GM12878 (cell line): Measurements from ENCODE around the gene PHLDB3.

Experiments used
- CHD2 ChIP-seq: IDR thresholded peaks from 2 replicates; pipeline ENCODE4 v1.6.1; 2011; ENCODE audit warnings: low read depth, low read length, improper control_type of control experiment, borderline replicate concordance
- HDAC2 ChIP-seq: fragments of 200-600 bp; sonication (generic); IDR thresholded peaks from 2 replicates; pipeline ENCODE4 v1.6.1; 2017
- HDGF ChIP-seq: fragments of 450-650 bp; IDR thresholded peaks from 2 replicates; pipeline ENCODE4 v1.6.1; 2016; ENCODE audit warnings: antibody characterized with exemption
- NR2C2 ChIP-seq: IDR thresholded peaks from 2 replicates; pipeline ENCODE4 v1.6.1; 2011; ENCODE audit warnings: borderline replicate concordance, low read depth; ENCODE audit not compliant: control insufficient read depth, insufficient read length
- POLR2A ChIP-seq: IDR thresholded peaks from 2 replicates; pipeline ENCODE4 v1.6.1; 2011; ENCODE audit warnings: low read depth, mild to moderate bottlenecking, low read length
- TF ChIP-seq, protein P1 (sequence below), 3 experiments: IDR thresholded peaks in 2 of 3; conservative IDR thresholded peaks in 1 of 3; 2 replicates each; pipeline ENCODE4 v1.5.1; 2011; ENCODE audit warnings: low read depth in 3 of 3, low read length in 3 of 3, mild to moderate bottlenecking in 3 of 3, control low read depth in 2 of 3, moderate library complexity in 2 of 3, inconsistent platforms in 1 of 3, mixed read lengths in 1 of 3; ENCODE audit not compliant: control insufficient read depth in 2 of 3, insufficient read depth in 1 of 3; ENCODE audit errors: extremely low read depth in 1 of 3
- TF ChIP-seq, protein P2 (sequence below): fragments of 450-650 bp; conservative IDR thresholded peaks from 2 replicates; pipeline ENCODE4 v1.6.1; 2017; ENCODE audit warnings: mild to moderate bottlenecking, moderate library complexity
- TF ChIP-seq, protein P3 (sequence below): IDR thresholded peaks from 2 replicates; pipeline ENCODE4 v1.6.1; 2012; ENCODE audit warnings: mild to moderate bottlenecking, low read depth, low read length

DNA sequence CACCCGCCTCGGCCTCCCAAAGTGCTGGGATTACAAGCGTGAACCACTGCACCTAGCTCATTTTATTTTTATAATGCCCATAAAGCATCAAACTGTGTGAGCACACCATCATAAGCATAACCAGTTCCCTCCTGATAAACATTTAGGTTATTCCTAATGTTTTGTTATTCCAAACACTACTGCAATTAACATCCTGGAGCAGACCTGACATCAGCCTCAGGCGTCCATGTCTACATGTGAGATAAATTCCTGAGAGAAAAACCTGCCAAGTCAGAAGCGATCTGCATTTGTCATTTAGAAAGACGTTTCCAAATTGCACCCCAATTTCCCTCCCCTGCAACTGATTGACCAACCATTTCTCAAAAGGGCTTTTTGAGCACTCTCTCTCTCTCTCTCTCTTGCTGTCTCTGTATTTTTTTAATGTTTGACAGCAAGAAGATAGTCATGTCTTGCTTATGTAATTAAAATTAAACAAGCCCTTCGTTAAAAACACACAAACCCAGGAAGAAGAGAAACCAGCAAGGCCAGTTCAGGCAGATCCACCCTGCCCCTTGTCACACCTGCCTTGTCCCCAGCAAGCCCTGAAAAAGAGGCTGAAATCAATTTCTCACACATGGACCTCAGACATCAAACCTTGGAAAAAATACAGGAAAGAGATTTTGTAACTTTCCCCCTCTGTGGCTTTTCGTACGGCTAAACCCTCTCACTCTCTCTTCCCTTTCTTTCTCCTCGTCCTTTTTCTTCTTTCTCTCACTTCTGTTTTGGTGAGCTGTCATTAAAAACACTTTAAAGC, 49.0 kb downstream of the PHLDB3 start:
- TF ChIP-seq, protein P1, sequence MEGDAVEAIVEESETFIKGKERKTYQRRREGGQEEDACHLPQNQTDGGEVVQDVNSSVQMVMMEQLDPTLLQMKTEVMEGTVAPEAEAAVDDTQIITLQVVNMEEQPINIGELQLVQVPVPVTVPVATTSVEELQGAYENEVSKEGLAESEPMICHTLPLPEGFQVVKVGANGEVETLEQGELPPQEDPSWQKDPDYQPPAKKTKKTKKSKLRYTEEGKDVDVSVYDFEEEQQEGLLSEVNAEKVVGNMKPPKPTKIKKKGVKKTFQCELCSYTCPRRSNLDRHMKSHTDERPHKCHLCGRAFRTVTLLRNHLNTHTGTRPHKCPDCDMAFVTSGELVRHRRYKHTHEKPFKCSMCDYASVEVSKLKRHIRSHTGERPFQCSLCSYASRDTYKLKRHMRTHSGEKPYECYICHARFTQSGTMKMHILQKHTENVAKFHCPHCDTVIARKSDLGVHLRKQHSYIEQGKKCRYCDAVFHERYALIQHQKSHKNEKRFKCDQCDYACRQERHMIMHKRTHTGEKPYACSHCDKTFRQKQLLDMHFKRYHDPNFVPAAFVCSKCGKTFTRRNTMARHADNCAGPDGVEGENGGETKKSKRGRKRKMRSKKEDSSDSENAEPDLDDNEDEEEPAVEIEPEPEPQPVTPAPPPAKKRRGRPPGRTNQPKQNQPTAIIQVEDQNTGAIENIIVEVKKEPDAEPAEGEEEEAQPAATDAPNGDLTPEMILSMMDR (IDR thresholded peaks at IDR 0.05 in 2 of 3, conservative IDR thresholded peaks at IDR 0.05 in 1 of 3; ENCODE audit: control insufficient read depth in 2 of 3, extremely low read depth in 1 of 3, insufficient read depth in 1 of 3, low read depth in 3 of 3, low read length in 3 of 3): no peak
- no peak for TF ChIP-seq NR2C2
- no peak for TF ChIP-seq HDGF
- TF ChIP-seq, protein P2, sequence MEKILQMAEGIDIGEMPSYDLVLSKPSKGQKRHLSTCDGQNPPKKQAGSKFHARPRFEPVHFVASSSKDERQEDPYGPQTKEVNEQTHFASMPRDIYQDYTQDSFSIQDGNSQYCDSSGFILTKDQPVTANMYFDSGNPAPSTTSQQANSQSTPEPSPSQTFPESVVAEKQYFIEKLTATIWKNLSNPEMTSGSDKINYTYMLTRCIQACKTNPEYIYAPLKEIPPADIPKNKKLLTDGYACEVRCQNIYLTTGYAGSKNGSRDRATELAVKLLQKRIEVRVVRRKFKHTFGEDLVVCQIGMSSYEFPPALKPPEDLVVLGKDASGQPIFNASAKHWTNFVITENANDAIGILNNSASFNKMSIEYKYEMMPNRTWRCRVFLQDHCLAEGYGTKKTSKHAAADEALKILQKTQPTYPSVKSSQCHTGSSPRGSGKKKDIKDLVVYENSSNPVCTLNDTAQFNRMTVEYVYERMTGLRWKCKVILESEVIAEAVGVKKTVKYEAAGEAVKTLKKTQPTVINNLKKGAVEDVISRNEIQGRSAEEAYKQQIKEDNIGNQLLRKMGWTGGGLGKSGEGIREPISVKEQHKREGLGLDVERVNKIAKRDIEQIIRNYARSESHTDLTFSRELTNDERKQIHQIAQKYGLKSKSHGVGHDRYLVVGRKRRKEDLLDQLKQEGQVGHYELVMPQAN: no peak
- no peak for TF ChIP-seq CHD2
- no peak for TF ChIP-seq HDAC2
- TF ChIP-seq POLR2A: no peak
- TF ChIP-seq, protein P3, sequence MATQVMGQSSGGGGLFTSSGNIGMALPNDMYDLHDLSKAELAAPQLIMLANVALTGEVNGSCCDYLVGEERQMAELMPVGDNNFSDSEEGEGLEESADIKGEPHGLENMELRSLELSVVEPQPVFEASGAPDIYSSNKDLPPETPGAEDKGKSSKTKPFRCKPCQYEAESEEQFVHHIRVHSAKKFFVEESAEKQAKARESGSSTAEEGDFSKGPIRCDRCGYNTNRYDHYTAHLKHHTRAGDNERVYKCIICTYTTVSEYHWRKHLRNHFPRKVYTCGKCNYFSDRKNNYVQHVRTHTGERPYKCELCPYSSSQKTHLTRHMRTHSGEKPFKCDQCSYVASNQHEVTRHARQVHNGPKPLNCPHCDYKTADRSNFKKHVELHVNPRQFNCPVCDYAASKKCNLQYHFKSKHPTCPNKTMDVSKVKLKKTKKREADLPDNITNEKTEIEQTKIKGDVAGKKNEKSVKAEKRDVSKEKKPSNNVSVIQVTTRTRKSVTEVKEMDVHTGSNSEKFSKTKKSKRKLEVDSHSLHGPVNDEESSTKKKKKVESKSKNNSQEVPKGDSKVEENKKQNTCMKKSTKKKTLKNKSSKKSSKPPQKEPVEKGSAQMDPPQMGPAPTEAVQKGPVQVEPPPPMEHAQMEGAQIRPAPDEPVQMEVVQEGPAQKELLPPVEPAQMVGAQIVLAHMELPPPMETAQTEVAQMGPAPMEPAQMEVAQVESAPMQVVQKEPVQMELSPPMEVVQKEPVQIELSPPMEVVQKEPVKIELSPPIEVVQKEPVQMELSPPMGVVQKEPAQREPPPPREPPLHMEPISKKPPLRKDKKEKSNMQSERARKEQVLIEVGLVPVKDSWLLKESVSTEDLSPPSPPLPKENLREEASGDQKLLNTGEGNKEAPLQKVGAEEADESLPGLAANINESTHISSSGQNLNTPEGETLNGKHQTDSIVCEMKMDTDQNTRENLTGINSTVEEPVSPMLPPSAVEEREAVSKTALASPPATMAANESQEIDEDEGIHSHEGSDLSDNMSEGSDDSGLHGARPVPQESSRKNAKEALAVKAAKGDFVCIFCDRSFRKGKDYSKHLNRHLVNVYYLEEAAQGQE: no peak
